WTC11 (cell line): Measurements from ENCODE around the gene NAA16. TPM values are rescaled to one million over a fixed set of nuclear protein-coding genes. Genes with fewer than 3 reads are reported as not detected.

Source experiments
- ATAC-seq: fragments of 200-7000 bp; cut with Tn5 transposase; 2 replicates; pipeline ENCODE4 v1.10.0; 2021; ENCODE audit warnings: mild to moderate bottlenecking, moderate library complexity
- CTCF ChIA-PET: fragments of 300-600 bp; sonication (Branson Sonifier 250); formaldehyde crosslinking; loops from one replicate; lab custom pipeline; 2021; ENCODE audit warnings: antibody characterized with exemption; lab: Charles Lee
- POLR2A ChIA-PET: fragments of 350-600 bp; sonication (Branson Sonifier 250); formaldehyde crosslinking; loops from one replicate; lab custom pipeline; 2021; ENCODE audit warnings: antibody characterized with exemption; lab: Charles Lee
- DNase-seq: peaks from one replicate; pipeline ENCODE4 v3.0.0; 2021; ENCODE audit warnings: low spot score
- H3K27ac Mint-ChIP-seq: 2 replicates; pipeline ENCODE4 v1.8.0; 2021; ENCODE audit warnings: mixed read lengths
- H3K27me3 Mint-ChIP-seq: 2 replicates; pipeline ENCODE4 v1.8.0; 2021; ENCODE audit warnings: low read depth, mild to moderate bottlenecking, moderate library complexity, mixed read lengths
- H3K36me3 Mint-ChIP-seq: 2 replicates; pipeline ENCODE4 v1.8.0; 2021; ENCODE audit warnings: mixed read lengths
- H3K4me1 Mint-ChIP-seq: 2 replicates; pipeline ENCODE4 v1.8.0; 2022; ENCODE audit warnings: mixed read lengths
- H3K4me3 Mint-ChIP-seq: 2 replicates; pipeline ENCODE4 v1.8.0; 2021; ENCODE audit warnings: mild to moderate bottlenecking, moderate library complexity, mixed read lengths
- H3K9me3 Mint-ChIP-seq: 2 replicates; pipeline ENCODE4 v1.8.0; 2021; ENCODE audit warnings: mixed read lengths
- CBFB ChIP-seq: sonication (generic); formaldehyde crosslinking; IDR thresholded peaks from 2 replicates; pipeline ENCODE4 v1.8.1; 2022; ENCODE audit warnings: mild to moderate bottlenecking, low read depth, missing genetic modification reagents
- CDX4 ChIP-seq: fragments of 250-450 bp; sonication (Bioruptor Pico); IDR thresholded peaks from 2 replicates; pipeline ENCODE4 v1.9.0; 2021; ENCODE audit warnings: moderate library complexity, mild to moderate bottlenecking, inconsistent platforms, borderline replicate concordance
- CREB1 ChIP-seq: sonication (generic); formaldehyde crosslinking; IDR thresholded peaks from 2 replicates; pipeline ENCODE4 v1.8.0; 2023; ENCODE audit warnings: mild to moderate bottlenecking, missing genetic modification reagents
- CTCF ChIP-seq: fragments of 200-600 bp; IDR thresholded peaks from 2 replicates; pipeline ENCODE4 v1.8.0; 2022; ENCODE audit warnings: antibody characterized with exemption
- E2F5 ChIP-seq: sonication (generic); formaldehyde crosslinking; IDR thresholded peaks from 2 replicates; pipeline ENCODE4 v1.8.1; 2022; ENCODE audit warnings: mild to moderate bottlenecking, moderate library complexity, missing genetic modification reagents
- ERG ChIP-seq: fragments of 250-450 bp; sonication (Bioruptor Pico); IDR thresholded peaks from 2 replicates; pipeline ENCODE4 v1.8.0; 2021; ENCODE audit warnings: mild to moderate bottlenecking
- FOXJ3 ChIP-seq: sonication (generic); formaldehyde crosslinking; IDR thresholded peaks from 2 replicates; pipeline ENCODE4 v1.9.0; 2021; ENCODE audit warnings: missing genetic modification reagents, mild to moderate bottlenecking, borderline replicate concordance
- HMGXB4 ChIP-seq: sonication (generic); formaldehyde crosslinking; IDR thresholded peaks from 2 replicates; pipeline ENCODE4 v1.8.1; 2023; ENCODE audit warnings: mild to moderate bottlenecking, moderate library complexity, missing genetic modification reagents
- NFE2L1 ChIP-seq: sonication (generic); formaldehyde crosslinking; IDR thresholded peaks from 2 replicates; pipeline ENCODE4 v1.8.1; 2023; ENCODE audit warnings: missing genetic modification reagents
- SMAD3 ChIP-seq: sonication (generic); formaldehyde crosslinking; IDR thresholded peaks from 2 replicates; pipeline ENCODE4 v1.8.0; 2022; ENCODE audit warnings: missing genetic modification reagents, mild to moderate bottlenecking, borderline replicate concordance
- USF1 ChIP-seq: sonication (generic); formaldehyde crosslinking; IDR thresholded peaks from 2 replicates; pipeline ENCODE4 v1.8.0; 2022; ENCODE audit warnings: mild to moderate bottlenecking, missing genetic modification reagents
- ZBTB21 ChIP-seq: sonication (generic); formaldehyde crosslinking; IDR thresholded peaks from 2 replicates; pipeline ENCODE4 v1.8.1; 2023; ENCODE audit warnings: mild to moderate bottlenecking, missing genetic modification reagents, borderline replicate concordance
- ZNF138 ChIP-seq: sonication (generic); formaldehyde crosslinking; conservative IDR thresholded peaks from 2 replicates; pipeline ENCODE4 v1.8.1; 2022; ENCODE audit warnings: mild to moderate bottlenecking, moderate library complexity, missing genetic modification reagents
- ZNF281 ChIP-seq: sonication (generic); formaldehyde crosslinking; IDR thresholded peaks from 2 replicates; pipeline ENCODE4 v1.8.0; 2023; ENCODE audit warnings: mild to moderate bottlenecking, missing genetic modification reagents
- total RNA-seq: library from RNA; stranded (reverse); gene quantifications from 3 replicates; pipeline ENCODE4 v1.2.3, GENCODE V29; 2021

Gene NAA16
- total RNA-seq, 1 experiment from 2014 or later: 32.5 TPM

GRCh38 chr13:41402691-41403511, 91.8 kb downstream of the NAA16 start:
- H3K4me1 Mint-ChIP-seq: peaks cover 11% of the 10 kb centered on the region
- DNase-seq (peak; percentile 28), ATAC-seq (peak; percentile 88)
- no peak overlapping the region; the same call in 1 of the 2 replicates for H3K4me3 Mint-ChIP-seq
- ChIA-PET POLR2A (interaction anchor here (0.6 kb wide), 2 partner anchors 249 to 743 kb away, joined by 3 read pairs; no protein-coding TSS in a partner anchor), CTCF (interaction anchor here (0.7 to 1.0 kb wide), 2 partner anchors 20 to 250 kb away, joined by 3 read pairs; no protein-coding TSS in a partner anchor)
- H3K27ac Mint-ChIP-seq: peak overlapping the region; percentile 92
- no peak for TF ChIP-seq ZNF138 (CRISPR knock-in tag)
- no peak for TF ChIP-seq NFE2L1 (CRISPR knock-in tag)
- no peak for TF ChIP-seq CBFB (CRISPR knock-in tag)
- no peaks in the 10 kb centered on the region for H3K27me3 Mint-ChIP-seq
- no peaks in the 10 kb centered on the region for H3K36me3 Mint-ChIP-seq
- no peaks in the 10 kb centered on the region for H3K9me3 Mint-ChIP-seq

GRCh38 chr13:41403983-41404382, 92.9 kb downstream of the NAA16 start:
- ATAC-seq: no peak
- H3K27me3 Mint-ChIP-seq: no peaks in the 10 kb centered on the region
- ChIA-PET POLR2A (no interaction called here), CTCF (no interaction called here)
- no peaks in the 10 kb centered on the region for H3K9me3 Mint-ChIP-seq
- no peaks in the 10 kb centered on the region for H3K36me3 Mint-ChIP-seq
- H3K4me1 Mint-ChIP-seq: peaks cover 11% of the 10 kb centered on the region
- TF ChIP-seq SMAD3 (CRISPR knock-in tag): no peak
- no peak for TF ChIP-seq ZBTB21 (CRISPR knock-in tag)
- no peak for TF ChIP-seq USF1
- no peak for TF ChIP-seq ERG (CRISPR knock-in tag)
- H3K27ac Mint-ChIP-seq: no peak overlapping the region
- no peak for DNase-seq
- H3K4me3 Mint-ChIP-seq: no peak overlapping the region

- DNase-seq (no peak), ATAC-seq (no peak)
- H3K4me3 Mint-ChIP-seq: no peak overlapping the region
- H3K9me3 Mint-ChIP-seq: no peaks in the 10 kb centered on the region
- H3K27ac Mint-ChIP-seq: no peak overlapping the region
- CTCF ChIA-PET: interaction anchor here (1.1 to 1.2 kb wide), 2 partner anchors 244 to 263 kb away, joined by 3 read pairs; no protein-coding TSS in a partner anchor
- POLR2A ChIA-PET: no interaction called here
- no peaks in the 10 kb centered on the region for H3K27me3 Mint-ChIP-seq
- TF ChIP-seq CTCF: no peak
- TF ChIP-seq CDX4 (CRISPR knock-in tag): no peak
- no peak for TF ChIP-seq CREB1
- peaks cover 13% of the 10 kb centered on the region for H3K4me1 Mint-ChIP-seq
- H3K36me3 Mint-ChIP-seq: no peaks in the 10 kb centered on the region
Observed at GRCh38 chr13:41405367-41405766, 94.3 kb downstream of the NAA16 start.

- no peak for TF ChIP-seq E2F5
- TF ChIP-seq FOXJ3 (CRISPR knock-in tag): no peak
- TF ChIP-seq HMGXB4 (CRISPR knock-in tag): no peak
- no peak for TF ChIP-seq ERG (CRISPR knock-in tag)
- TF ChIP-seq CBFB (CRISPR knock-in tag): no peak
- no peak for TF ChIP-seq ZNF281
- H3K27me3 Mint-ChIP-seq: no peaks in the 10 kb centered on the region
- no peak overlapping the region for H3K27ac Mint-ChIP-seq
- no peaks in the 10 kb centered on the region for H3K9me3 Mint-ChIP-seq
- no peak overlapping the region for H3K4me3 Mint-ChIP-seq
- no peak for DNase-seq
- H3K4me1 Mint-ChIP-seq: peaks cover 11% of the 10 kb centered on the region
- ChIA-PET POLR2A (no interaction called here), CTCF (no interaction called here)
- no peaks in the 10 kb centered on the region for H3K36me3 Mint-ChIP-seq
- no peak for ATAC-seq
Observed at GRCh38 chr13:41407380-41407779, 96.3 kb downstream of the NAA16 start.
